ENCODE measurements around the gene HOXB3. TPM values are rescaled to one million over a fixed set of nuclear protein-coding genes. Genes with fewer than 3 reads are reported as not detected.

The HOXB3 gene
- polyA plus RNA-seq, 1 donor (not counting 4 experiments of a cell fraction or from before 2014, with no cell fraction given): 1.1 TPM

DNA sequence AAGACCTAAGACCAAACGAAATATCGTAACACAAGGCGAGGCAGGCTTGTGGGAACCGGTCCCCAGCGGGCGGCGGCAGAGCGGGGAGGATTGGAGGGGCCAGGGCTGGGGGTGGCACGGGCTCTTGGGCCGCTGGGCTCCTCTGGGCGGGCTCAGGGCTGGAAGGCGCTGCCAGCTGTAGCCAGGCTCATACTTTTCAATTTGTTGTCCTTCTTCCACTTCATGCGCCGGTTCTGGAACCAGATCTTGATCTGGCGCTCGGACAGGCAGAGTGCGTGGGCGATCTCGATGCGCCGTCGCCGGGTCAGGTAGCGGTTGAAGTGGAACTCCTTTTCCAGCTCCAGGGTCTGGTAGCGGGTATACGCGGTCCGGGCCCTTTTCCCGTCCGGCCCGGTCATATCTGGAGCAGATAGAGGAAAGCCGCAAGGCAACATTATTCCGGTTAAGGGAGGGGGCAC is 2.0 kb upstream of the HOXB3 start:
- Histone ChIP-seq H3K9ac (ENCODE audit: control insufficient read depth, extremely low read depth, insufficient read depth, low read length) (no peak overlapping the region), H3K27ac (ENCODE audit: control insufficient read depth, insufficient read depth, low read length) (no peak overlapping the region), H3K4me3 (ENCODE audit: control insufficient read depth in 2 of 3, extremely low read depth in 1 of 3, insufficient read depth in 2 of 3, low read depth in 1 of 3, low read length in 3 of 3) (no peak overlapping the region), H3K9me3 (ENCODE audit: control insufficient read depth, low read depth, low read length) (no peaks in the 10 kb centered on the region), H3K4me2 (ENCODE audit: control insufficient read depth, extremely low read depth, insufficient read depth, low read depth, low read length) (no peak overlapping the region), H2AFZ (ENCODE audit: control insufficient read depth, low read length) (no peak overlapping the region), H3K9me1 (ENCODE audit: control insufficient read depth, extremely low read depth, insufficient read depth, low read length) (no peaks in the 10 kb centered on the region), H3K4me1 (ENCODE audit: control insufficient read depth, extremely low read depth, insufficient read depth, low read length) (peaks cover 14% of the 10 kb centered on the region), H4K20me1 (ENCODE audit: control insufficient read depth, extremely low read depth, insufficient read depth, low read length) (no peaks in the 10 kb centered on the region), H3K27me3 (ENCODE audit: control insufficient read depth, extremely low read depth, insufficient read depth, low read length) (peaks cover 77% of the 10 kb centered on the region), H3K36me3 (ENCODE audit: control insufficient read depth in 2 of 2, extremely low read depth in 1 of 2, insufficient read depth in 2 of 2, low read length in 2 of 2) (peaks cover 0 to 4% of the 10 kb centered on the region in 2 experiments), H3K79me2 (ENCODE audit: control insufficient read depth, insufficient read depth, low read length) (no peaks in the 10 kb centered on the region)
- TF ChIP-seq EZH2 (IDR thresholded peaks at IDR 0.05; ENCODE audit: low read length): no peak
- TF ChIP-seq, protein P1, sequence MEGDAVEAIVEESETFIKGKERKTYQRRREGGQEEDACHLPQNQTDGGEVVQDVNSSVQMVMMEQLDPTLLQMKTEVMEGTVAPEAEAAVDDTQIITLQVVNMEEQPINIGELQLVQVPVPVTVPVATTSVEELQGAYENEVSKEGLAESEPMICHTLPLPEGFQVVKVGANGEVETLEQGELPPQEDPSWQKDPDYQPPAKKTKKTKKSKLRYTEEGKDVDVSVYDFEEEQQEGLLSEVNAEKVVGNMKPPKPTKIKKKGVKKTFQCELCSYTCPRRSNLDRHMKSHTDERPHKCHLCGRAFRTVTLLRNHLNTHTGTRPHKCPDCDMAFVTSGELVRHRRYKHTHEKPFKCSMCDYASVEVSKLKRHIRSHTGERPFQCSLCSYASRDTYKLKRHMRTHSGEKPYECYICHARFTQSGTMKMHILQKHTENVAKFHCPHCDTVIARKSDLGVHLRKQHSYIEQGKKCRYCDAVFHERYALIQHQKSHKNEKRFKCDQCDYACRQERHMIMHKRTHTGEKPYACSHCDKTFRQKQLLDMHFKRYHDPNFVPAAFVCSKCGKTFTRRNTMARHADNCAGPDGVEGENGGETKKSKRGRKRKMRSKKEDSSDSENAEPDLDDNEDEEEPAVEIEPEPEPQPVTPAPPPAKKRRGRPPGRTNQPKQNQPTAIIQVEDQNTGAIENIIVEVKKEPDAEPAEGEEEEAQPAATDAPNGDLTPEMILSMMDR (optimal IDR thresholded peaks at IDR 0.05 in 1 of 3, IDR thresholded peaks at IDR 0.05 in 1 of 3, conservative IDR thresholded peaks at IDR 0.05 in 1 of 3; ENCODE audit: extremely low read depth in 1 of 3, insufficient read depth in 2 of 3, low read length in 3 of 3): no peak
- DNase-seq (ENCODE audit: low read depth, low spot score) (no peak), FAIRE-seq (no peak)
- dilution Hi-C loops (cut with MboI; ENCODE audit: extremely low pct_ligation_motif_present, low sequenced_read_pairs): no loop called here

DNA sequence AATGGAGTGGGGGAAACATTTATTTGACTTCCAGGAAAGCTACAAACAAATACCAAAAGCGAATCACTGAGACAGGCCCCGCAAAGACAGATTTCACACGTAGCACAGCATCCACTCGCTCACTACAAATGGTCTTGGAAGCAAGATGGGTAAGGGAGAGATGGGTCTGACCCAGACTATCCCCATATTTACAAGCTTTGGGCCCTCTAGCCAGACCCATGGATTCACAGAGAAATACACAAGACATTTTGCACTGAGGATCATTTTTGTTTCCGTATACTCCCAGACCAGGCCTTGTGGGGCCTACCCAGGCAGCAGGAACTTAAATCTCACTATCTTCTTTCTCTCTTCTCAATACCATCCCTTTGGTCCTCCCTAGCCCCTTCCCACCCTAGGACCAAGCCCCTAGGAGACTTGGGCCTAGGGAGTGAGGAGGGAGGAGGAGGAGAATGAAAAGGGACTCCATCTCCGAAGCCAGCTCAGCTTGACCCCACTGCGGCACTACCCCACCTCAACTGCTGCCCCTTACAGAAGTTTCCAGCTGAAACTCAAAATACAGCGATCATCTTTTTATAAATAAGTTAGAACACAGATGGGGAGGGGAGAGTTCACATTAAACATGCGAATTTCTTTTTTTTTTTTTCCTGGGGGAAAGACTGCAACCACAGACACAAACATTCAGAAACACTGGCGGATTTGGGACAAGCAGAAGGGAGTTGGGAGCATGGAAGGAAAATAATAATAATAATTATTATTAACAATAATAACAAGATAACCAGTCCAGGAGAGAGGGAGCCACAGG is 1.4 kb upstream of the HOXB3 start:
- peaks cover 11% of the 10 kb centered on the region for H3K4me1 ChIP-seq (ENCODE audit: control insufficient read depth, extremely low read depth, insufficient read depth, low read length)
- no peaks in the 10 kb centered on the region for H4K20me1 ChIP-seq (ENCODE audit: control insufficient read depth, extremely low read depth, insufficient read depth, low read length)
- no peak overlapping the region for H3K4me3 ChIP-seq (ENCODE audit: control insufficient read depth in 2 of 3, extremely low read depth in 1 of 3, insufficient read depth in 2 of 3, low read depth in 1 of 3, low read length in 3 of 3)
- H3K27ac ChIP-seq (ENCODE audit: control insufficient read depth, insufficient read depth, low read length): no peak overlapping the region
- no peak for TF ChIP-seq EZH2 (IDR thresholded peaks at IDR 0.05; ENCODE audit: low read length)
- TF ChIP-seq, protein P1 (optimal IDR thresholded peaks at IDR 0.05 in 1 of 3, IDR thresholded peaks at IDR 0.05 in 1 of 3, conservative IDR thresholded peaks at IDR 0.05 in 1 of 3; ENCODE audit: extremely low read depth in 1 of 3, insufficient read depth in 2 of 3, low read length in 3 of 3): no peak
- no peak overlapping the region for H2AFZ ChIP-seq (ENCODE audit: control insufficient read depth, low read length)
- H3K9me1 ChIP-seq (ENCODE audit: control insufficient read depth, extremely low read depth, insufficient read depth, low read length): no peaks in the 10 kb centered on the region
- no peak overlapping the region for H3K9ac ChIP-seq (ENCODE audit: control insufficient read depth, extremely low read depth, insufficient read depth, low read length)
- dilution Hi-C loops (cut with MboI; ENCODE audit: extremely low pct_ligation_motif_present, low sequenced_read_pairs): no loop called here
- no peaks in the 10 kb centered on the region for H3K79me2 ChIP-seq (ENCODE audit: control insufficient read depth, insufficient read depth, low read length)
- peaks cover 77% of the 10 kb centered on the region for H3K27me3 ChIP-seq (ENCODE audit: control insufficient read depth, extremely low read depth, insufficient read depth, low read length)
- DNase-seq (ENCODE audit: low read depth, low spot score): no peak
- no peaks in the 10 kb centered on the region for H3K9me3 ChIP-seq (ENCODE audit: control insufficient read depth, low read depth, low read length)
- H3K36me3 ChIP-seq (ENCODE audit: control insufficient read depth in 2 of 2, extremely low read depth in 1 of 2, insufficient read depth in 2 of 2, low read length in 2 of 2): peaks cover 0 to 4% of the 10 kb centered on the region in 2 experiments
- no peak for FAIRE-seq
- H3K4me2 ChIP-seq (ENCODE audit: control insufficient read depth, extremely low read depth, insufficient read depth, low read depth, low read length): no peak overlapping the region
